Mesenchymal stem cell (in vitro differentiated cells and primary cell): Measurements from ENCODE around the gene DLGAP1.

Experiments used
- DNase-seq: peaks from one replicate; pipeline ENCODE4 v3.0.0-alpha.2; 2013
- H2AFZ ChIP-seq: one replicate; pipeline ENCODE4 v1.6.1; 2013; ENCODE audit warnings: low read depth, mild to moderate bottlenecking, control low read depth, inconsistent platforms, low read length, moderate library complexity
- H2AK5ac ChIP-seq: 2 replicates; pipeline ENCODE4 v1.6.1; 2013; ENCODE audit warnings: low read length, moderate library complexity, mild to moderate bottlenecking, inconsistent platforms; ENCODE audit not compliant: severe bottlenecking
- H2BK120ac ChIP-seq: one replicate; pipeline ENCODE4 v1.6.1; 2013; ENCODE audit warnings: low read depth, mild to moderate bottlenecking, inconsistent platforms, low read length, moderate library complexity
- H2BK12ac ChIP-seq, 2 experiments: one replicate each; pipeline ENCODE4 v1.6.1; 2013; ENCODE audit warnings: inconsistent platforms in 2 of 2, low read length in 2 of 2, mild to moderate bottlenecking in 2 of 2, moderate library complexity in 2 of 2, control low read depth in 1 of 2
- H2BK15ac ChIP-seq: one replicate; pipeline ENCODE4 v1.6.1; 2013; ENCODE audit warnings: mild to moderate bottlenecking, low read depth, inconsistent platforms; ENCODE audit not compliant: poor library complexity, severe bottlenecking
- H2BK5ac ChIP-seq: 2 replicates; pipeline ENCODE4 v1.6.1; 2013; ENCODE audit warnings: low read depth, mild to moderate bottlenecking, low read length, control low read depth, inconsistent platforms; ENCODE audit not compliant: poor library complexity, severe bottlenecking
- H3K14ac ChIP-seq, 2 experiments: one replicate each; pipeline ENCODE4 v1.6.1; 2013; ENCODE audit warnings: inconsistent platforms in 2 of 2, low read length in 2 of 2, control low read depth in 1 of 2, mild to moderate bottlenecking in 1 of 2, moderate library complexity in 1 of 2
- H3K18ac ChIP-seq, 2 experiments: one replicate each; pipeline ENCODE4 v1.6.1; 2013; ENCODE audit warnings: inconsistent platforms in 2 of 2, low read length in 2 of 2, control low read depth in 1 of 2, low read depth in 1 of 2, mild to moderate bottlenecking in 1 of 2
- H3K23ac ChIP-seq, 2 experiments: one replicate each; pipeline ENCODE4 v1.6.1; 2013; ENCODE audit warnings: inconsistent platforms in 2 of 2, low read length in 2 of 2, mild to moderate bottlenecking in 2 of 2, moderate library complexity in 2 of 2, control low read depth in 1 of 2
- H3K27ac ChIP-seq: 2 replicates; pipeline ENCODE4 v1.5.1; 2013; ENCODE audit warnings: mild to moderate bottlenecking, moderate library complexity, low read length, control low read depth, inconsistent platforms; ENCODE audit not compliant: poor library complexity, severe bottlenecking
- H3K27me3 ChIP-seq, 2 experiments: 2 replicates each; pipeline versions ENCODE4 v1.6.1 to v1.7.0; 2013; ENCODE audit warnings: low read length in 2 of 2, mild to moderate bottlenecking in 2 of 2, moderate library complexity in 2 of 2, control low read depth in 1 of 2, inconsistent platforms in 1 of 2; ENCODE audit not compliant: control insufficient read depth in 1 of 2, insufficient read depth in 1 of 2
- H3K36me3 ChIP-seq, 2 experiments: 2 replicates each; pipeline versions ENCODE4 v1.6.1 to v1.7.0; 2013; ENCODE audit warnings: low read length in 2 of 2, control low read depth in 1 of 2, inconsistent platforms in 1 of 2, low read depth in 1 of 2, mild to moderate bottlenecking in 1 of 2; ENCODE audit not compliant: insufficient read depth in 2 of 2, control insufficient read depth in 1 of 2
- H3K4ac ChIP-seq, 2 experiments: one replicate each; pipeline ENCODE4 v1.6.1; 2013; ENCODE audit warnings: inconsistent platforms in 2 of 2, low read length in 2 of 2, mild to moderate bottlenecking in 2 of 2, moderate library complexity in 2 of 2, control low read depth in 1 of 2, low read depth in 1 of 2
- H3K4me1 ChIP-seq: 2 replicates; pipeline ENCODE4 v1.6.1; 2013; ENCODE audit warnings: low read depth, low read length, control low read depth; ENCODE audit not compliant: control insufficient read depth, insufficient read depth
- H3K4me2 ChIP-seq: 2 replicates; pipeline ENCODE4 v1.6.1; 2013; ENCODE audit warnings: low read length, mild to moderate bottlenecking, inconsistent platforms; ENCODE audit not compliant: poor library complexity, severe bottlenecking
- H3K4me3 ChIP-seq, 2 experiments: 2 replicates each; pipeline versions ENCODE4 v1.5.1 to v1.7.0; 2013; ENCODE audit warnings: low read length in 2 of 2, mild to moderate bottlenecking in 2 of 2, control low read depth in 1 of 2, low read depth in 1 of 2; ENCODE audit not compliant: insufficient read depth in 1 of 2
- H3K79me1 ChIP-seq: replicated peaks from 2 replicates; pipeline ENCODE4 v1.6.1; 2013; ENCODE audit warnings: mild to moderate bottlenecking, control low read depth, low read length, inconsistent platforms; ENCODE audit not compliant: poor library complexity, severe bottlenecking
- H3K9ac ChIP-seq: 2 replicates; pipeline ENCODE4 v1.7.0; 2013; ENCODE audit warnings: mild to moderate bottlenecking, low read length, moderate library complexity
- H3K9me3 ChIP-seq: 2 replicates; pipeline ENCODE4 v1.7.0; 2013; ENCODE audit warnings: mild to moderate bottlenecking, low read length; ENCODE audit not compliant: control insufficient read depth
- H4K8ac ChIP-seq: one replicate; pipeline ENCODE4 v1.6.1; 2013; ENCODE audit warnings: inconsistent platforms, mild to moderate bottlenecking, low read length, moderate library complexity
- H4K91ac ChIP-seq: one replicate; pipeline ENCODE4 v1.6.1; 2013; ENCODE audit warnings: mild to moderate bottlenecking, low read length, inconsistent platforms
- WGBS: methylation state at CpG from one replicate; pipeline ENCODE4 v1.1.7; 2013; ENCODE audit warnings: mixed read lengths; 5-methylcytosine and 5-hydroxymethylcytosine counted together

The DLGAP1 gene

DNA sequence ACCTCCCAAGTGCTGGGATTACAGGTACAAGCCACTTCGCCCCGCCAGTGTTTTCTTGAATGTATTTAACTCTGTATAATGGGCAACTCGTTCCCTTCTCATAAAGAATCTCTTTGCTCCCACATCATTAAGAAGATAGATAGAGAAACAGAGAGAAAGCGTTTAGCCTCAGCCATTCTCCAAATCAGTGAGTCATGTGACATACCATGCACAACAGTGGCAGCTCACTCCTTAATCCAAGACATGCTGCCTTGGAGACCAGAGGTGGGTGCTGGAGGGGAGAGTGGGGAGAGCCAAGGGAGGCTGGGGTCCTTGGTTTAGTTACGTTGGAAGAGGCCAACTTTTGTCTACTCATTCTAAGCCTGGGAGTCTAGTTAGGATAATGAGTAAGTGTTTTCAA, 950.5 kb downstream of the DLGAP1 start:
- H3K14ac ChIP-seq: no peak overlapping the region
- H3K27me3 ChIP-seq: peaks cover 0 to 4% of the 10 kb centered on the region in 2 experiments
- no peak overlapping the region for H4K91ac ChIP-seq
- WGBS: 86% methylated on average over 2 of the region's 5 CpGs
- no peak overlapping the region for H3K9ac ChIP-seq
- H3K9me3 ChIP-seq: no peaks in the 10 kb centered on the region
- H3K4me1 ChIP-seq: peaks cover 4% of the 10 kb centered on the region
- H2BK12ac ChIP-seq: no peak overlapping the region
- no peak overlapping the region for H3K4me3 ChIP-seq
- no peak overlapping the region for H3K18ac ChIP-seq
- no peak overlapping the region for H2AK5ac ChIP-seq
- no peak overlapping the region for H2BK5ac ChIP-seq
- no peak overlapping the region for H2BK15ac ChIP-seq
- no peak overlapping the region for H4K8ac ChIP-seq
- no peak overlapping the region for H2BK120ac ChIP-seq
- no peaks in the 10 kb centered on the region for H3K36me3 ChIP-seq
- H2AFZ ChIP-seq: no peak overlapping the region
- no peak for DNase-seq
- no peak overlapping the region for H3K4ac ChIP-seq
- no peaks in the 10 kb centered on the region for H3K79me1 ChIP-seq
- no peak overlapping the region for H3K4me2 ChIP-seq
- H3K23ac ChIP-seq: no peak overlapping the region
- no peak overlapping the region for H3K27ac ChIP-seq

DNA sequence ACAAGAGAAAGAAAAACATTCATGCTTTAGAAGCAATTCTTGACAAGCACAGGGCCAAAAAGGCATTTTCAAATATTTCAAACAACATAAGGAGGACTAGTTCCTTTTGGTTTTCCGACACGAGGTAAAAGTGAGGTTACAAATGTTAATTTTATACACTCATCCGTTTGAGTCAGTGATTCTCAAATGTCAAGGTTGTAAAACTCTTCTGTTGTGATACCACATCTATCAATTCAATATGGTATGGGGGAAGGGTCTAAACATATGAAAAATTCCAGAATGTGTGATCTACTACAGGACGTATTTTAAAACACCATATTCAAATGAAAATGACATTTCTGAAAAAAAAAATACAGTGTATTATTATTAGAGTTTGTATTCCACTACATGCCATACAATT, 952.5 kb downstream of the DLGAP1 start:
- Histone ChIP-seq H3K14ac (no peak overlapping the region), H2BK120ac (no peak overlapping the region), H2BK12ac (no peak overlapping the region), H3K4ac (no peak overlapping the region), H2AK5ac (no peak overlapping the region), H2BK5ac (no peak overlapping the region), H3K79me1 (no peaks in the 10 kb centered on the region), H3K23ac (no peak overlapping the region), H3K9ac (no peak overlapping the region), H3K4me2 (no peak overlapping the region), H4K8ac (no peak overlapping the region), H3K4me3 (no peak overlapping the region), H3K4me1 (peaks cover 9% of the 10 kb centered on the region), H3K27ac (no peak overlapping the region), H3K27me3 (peaks cover 0 to 4% of the 10 kb centered on the region in 2 experiments), H3K36me3 (no peaks in the 10 kb centered on the region), H2BK15ac (no peak overlapping the region), H4K91ac (no peak overlapping the region), H3K9me3 (no peaks in the 10 kb centered on the region), H3K18ac (no peak overlapping the region), H2AFZ (no peak overlapping the region)
- 100% methylated on average over 1 of the region's 4 CpGs for WGBS
- no peak for DNase-seq

DNA sequence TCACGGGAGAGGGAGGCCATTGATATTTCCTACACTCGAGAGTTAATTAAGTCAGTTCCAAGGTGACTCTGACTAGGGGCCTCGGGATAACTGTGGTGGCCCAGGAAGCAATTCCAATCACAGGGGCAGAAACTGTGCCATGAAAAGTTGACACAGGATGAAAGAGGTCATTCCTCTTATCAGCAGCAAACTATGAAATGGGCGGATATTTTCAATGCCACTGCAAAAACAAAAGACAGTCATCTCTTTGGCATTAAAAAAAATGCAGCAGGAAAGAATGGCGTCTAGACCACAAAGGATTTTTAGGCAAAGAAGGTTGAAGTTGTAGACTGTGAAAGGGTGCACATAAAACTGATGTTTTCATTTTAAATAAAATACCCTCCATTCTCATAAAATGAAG, 955.1 kb downstream of the DLGAP1 start:
- no peak overlapping the region for H3K14ac ChIP-seq
- H3K4me3 ChIP-seq: no peak overlapping the region
- H3K27me3 ChIP-seq: peaks cover 0 to 4% of the 10 kb centered on the region in 2 experiments
- no peaks in the 10 kb centered on the region for H3K79me1 ChIP-seq
- H3K27ac ChIP-seq: no peak overlapping the region
- no peak overlapping the region for H2BK12ac ChIP-seq
- 75% methylated on average over 4 of the region's 5 CpGs for WGBS
- no peak overlapping the region for H3K4me2 ChIP-seq
- no peaks in the 10 kb centered on the region for H3K36me3 ChIP-seq
- H3K4me1 ChIP-seq: peaks cover 9% of the 10 kb centered on the region
- H2BK15ac ChIP-seq: no peak overlapping the region
- H3K9ac ChIP-seq: no peak overlapping the region
- H2AFZ ChIP-seq: peak overlapping the region; percentile 10
- H2AK5ac ChIP-seq: no peak overlapping the region
- H2BK120ac ChIP-seq: no peak overlapping the region
- H3K4ac ChIP-seq: no peak overlapping the region
- no peak overlapping the region for H4K91ac ChIP-seq
- DNase-seq: no peak
- no peak overlapping the region for H4K8ac ChIP-seq
- H3K18ac ChIP-seq: no peak overlapping the region
- H3K9me3 ChIP-seq: no peaks in the 10 kb centered on the region
- no peak overlapping the region for H2BK5ac ChIP-seq
- H3K23ac ChIP-seq: no peak overlapping the region

DNA sequence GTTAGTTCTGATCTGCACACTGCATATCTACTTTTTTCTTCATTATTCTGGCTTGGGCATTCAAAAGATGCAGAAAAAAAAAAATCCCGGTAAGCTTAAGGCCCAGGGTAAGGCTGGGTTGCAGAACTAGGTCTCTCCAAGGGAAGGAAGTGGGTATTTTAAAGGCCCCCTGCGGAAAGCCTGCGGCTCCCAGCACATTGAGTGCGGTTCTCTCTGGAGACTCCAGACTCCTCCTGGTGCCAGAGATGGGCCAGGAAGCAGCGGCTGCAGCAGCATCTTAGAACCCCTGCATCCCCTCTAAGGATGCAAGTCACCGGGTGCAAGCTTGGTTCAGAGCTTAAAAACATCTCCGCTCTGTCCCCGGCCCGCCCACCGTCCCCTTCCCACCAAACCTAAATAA, 955.6 kb downstream of the DLGAP1 start:
- Histone ChIP-seq H3K14ac (no peak overlapping the region), H3K27ac (no peak overlapping the region), H2BK5ac (no peak overlapping the region), H4K91ac (no peak overlapping the region), H3K4ac (no peak overlapping the region), H3K9ac (peak overlapping the region; percentile 75), H3K18ac (no peak overlapping the region), H3K27me3 (peaks cover 0 to 4% of the 10 kb centered on the region in 2 experiments), H3K23ac (no peak overlapping the region), H2BK15ac (no peak overlapping the region), H3K4me2 (peak overlapping the region; percentile 86), H3K4me3 (peak overlapping the region in 1 of 2 experiments; percentile 68), H2AFZ (peak overlapping the region; percentile 10), H2AK5ac (no peak overlapping the region), H2BK12ac (no peak overlapping the region), H3K36me3 (no peaks in the 10 kb centered on the region), H3K4me1 (peaks cover 9% of the 10 kb centered on the region), H3K9me3 (no peaks in the 10 kb centered on the region), H3K79me1 (no peaks in the 10 kb centered on the region), H4K8ac (no peak overlapping the region), H2BK120ac (no peak overlapping the region)
- 14% methylated on average over 5 of the region's 10 CpGs for WGBS
- DNase-seq: peak; percentile 24
